ENCODE data around the gene LDLRAD3. TPM values are rescaled to one million over a fixed set of nuclear protein-coding genes. Genes with fewer than 3 reads are reported as not detected.

LDLRAD3 gene
- total and polyA plus RNA-seq, 8 donors: 2.5 to 6.8 (median 5.6) TPM

DNA sequence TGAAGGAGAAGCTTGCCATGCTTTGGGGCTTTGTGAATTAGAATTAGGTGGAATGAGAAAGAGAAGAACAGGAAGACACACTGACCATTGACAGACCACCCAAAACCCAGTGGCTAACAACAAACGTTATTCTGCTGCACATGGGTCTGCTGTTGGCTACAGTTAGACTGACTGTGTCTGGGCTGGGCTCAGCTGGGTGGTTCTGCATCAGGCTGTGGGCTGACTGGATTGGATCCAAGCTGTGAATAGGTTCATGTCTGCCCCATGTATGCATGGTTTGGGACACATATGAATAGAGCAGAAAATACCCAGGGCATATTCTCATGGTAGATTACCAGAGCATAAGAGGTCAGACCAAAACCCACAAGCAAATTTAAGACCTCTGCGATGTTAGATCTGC lies 11.7 kb upstream of the LDLRAD3 start:
- intact Hi-C loops (cut with DNase I): no loop called here
- no peak overlapping the region for H3K27ac ChIP-seq
- H3K9me3 ChIP-seq: no peaks in the 10 kb centered on the region
- DNase-seq: no peak
- WGBS, 2 donors: 72 to 84% methylated on average over 2 of the region's 2 CpGs
- no peak for TF ChIP-seq CTCF (IDR thresholded peaks at IDR 0.05)
- no peak for FAIRE-seq
- H3K36me3 ChIP-seq: no peaks in the 10 kb centered on the region
- ATAC-seq: no peak
- no peak overlapping the region for H3K4me3 ChIP-seq
- no peaks in the 10 kb centered on the region for H3K27me3 ChIP-seq
- H3K4me1 ChIP-seq: peaks cover 0 to 4% (median 0%) of the 10 kb centered on the region in 3 donors

GRCh38 chr11:35932681-35933319 lies 11.1 kb upstream of the LDLRAD3 start:
- WGBS, 2 donors: 79 to 92% methylated on average over 5 of the region's 5 CpGs
- Histone ChIP-seq H3K4me3 (no peak overlapping the region), H3K36me3 (no peaks in the 10 kb centered on the region), H3K9me3 (no peaks in the 10 kb centered on the region), H3K4me1 (no peaks in the 10 kb centered on the region), H3K27ac (no peak overlapping the region), H3K27me3 (no peaks in the 10 kb centered on the region)
- no peak for TF ChIP-seq CTCF (IDR thresholded peaks at IDR 0.05)
- intact Hi-C loops (cut with DNase I): no loop called here
- no peak for FAIRE-seq
- ATAC-seq: peak in 2 of 4 donors; percentile 55 to 60
- DNase-seq: no peak

- Histone ChIP-seq H3K4me1 (no peaks in the 10 kb centered on the region), H3K36me3 (no peaks in the 10 kb centered on the region), H3K4me3 (no peak overlapping the region), H3K27ac (no peak overlapping the region), H3K27me3 (no peaks in the 10 kb centered on the region), H3K9me3 (no peaks in the 10 kb centered on the region)
- WGBS, 2 donors: 79% methylated on average over 3 of the region's 3 CpGs
- no peak for DNase-seq
- no peak for TF ChIP-seq CTCF (IDR thresholded peaks at IDR 0.05)
- no peak for ATAC-seq
- intact Hi-C loops (cut with DNase I): no loop called here
- no peak for FAIRE-seq
Measured at GRCh38 chr11:35933320-35933871, 10.5 kb upstream of the LDLRAD3 start.

- no peaks in the 10 kb centered on the region for H3K9me3 ChIP-seq
- no peaks in the 10 kb centered on the region for H3K36me3 ChIP-seq
- DNase-seq (no peak), FAIRE-seq (no peak), ATAC-seq (no peak)
- TF ChIP-seq CTCF (IDR thresholded peaks at IDR 0.05): no peak
- no peak overlapping the region for H3K27ac ChIP-seq
- 63 to 68% methylated on average over 7 of the region's 7 CpGs for WGBS, 2 donors
- intact Hi-C loops (cut with DNase I): no loop called here
- no peaks in the 10 kb centered on the region for H3K27me3 ChIP-seq
- H3K4me3 ChIP-seq: no peak overlapping the region
- H3K4me1 ChIP-seq: no peaks in the 10 kb centered on the region
Measured at GRCh38 chr11:35934271-35934670, 9.6 kb upstream of the LDLRAD3 start.

GRCh38 chr11:35934981-35935380 lies 8.9 kb upstream of the LDLRAD3 start:
- Histone ChIP-seq H3K27ac (no peak overlapping the region), H3K9me3 (no peaks in the 10 kb centered on the region), H3K4me1 (no peaks in the 10 kb centered on the region), H3K4me3 (no peak overlapping the region), H3K36me3 (no peaks in the 10 kb centered on the region), H3K27me3 (no peaks in the 10 kb centered on the region)
- TF ChIP-seq CTCF (IDR thresholded peaks at IDR 0.05): no peak
- ATAC-seq: no peak
- DNase-seq: no peak
- no peak for FAIRE-seq
- intact Hi-C loops (cut with DNase I): no loop called here
- WGBS, 2 donors: 76 to 82% methylated on average over 4 of the region's 4 CpGs

Data from pancreas (tissue), 10 donors.